T-helper 17 cell (primary cell): Measurements from ENCODE around the gene PRDM11. TPM values are rescaled to one million over a fixed set of nuclear protein-coding genes. Genes with fewer than 3 reads are reported as not detected.

Experiments
- ATAC-seq: fragments of 150-1000 bp; cut with Tn5 transposase; 2 replicates; pipeline ENCODE4 v1.10.0; 2021; ENCODE audit warnings: mild to moderate bottlenecking, moderate library complexity
- DNase-seq, 3 donors: peaks; one replicate each; pipeline versions ENCODE4 v3.0.0 to v3.0.0-alpha.2; 2020 to 2021
- H3K9me3 ChIP-seq: one replicate; pipeline ENCODE4 v1.7.0; 2013; ENCODE audit warnings: low read length, mild to moderate bottlenecking; ENCODE audit not compliant: control insufficient read depth, poor library complexity, severe bottlenecking
- H3K27ac Mint-ChIP-seq: one replicate; pipeline ENCODE4 v1.8.0; 2022; ENCODE audit warnings: mild to moderate bottlenecking, moderate library complexity, mixed read lengths
- H3K27me3 Mint-ChIP-seq: one replicate; pipeline ENCODE4 v1.8.0; 2022; ENCODE audit warnings: mixed read lengths
- H3K36me3 Mint-ChIP-seq: one replicate; pipeline ENCODE4 v1.8.0; 2022; ENCODE audit warnings: low read depth, mixed read lengths
- H3K4me1 Mint-ChIP-seq: one replicate; pipeline ENCODE4 v1.8.0; 2022; ENCODE audit warnings: mild to moderate bottlenecking, mixed read lengths
- H3K4me3 Mint-ChIP-seq: one replicate; pipeline ENCODE4 v1.8.0; 2022; ENCODE audit warnings: mild to moderate bottlenecking, moderate library complexity, mixed read lengths
- total RNA-seq, 4 donors: library from RNA in 2 of 4; stranded (reverse) in 2 of 4; gene quantifications; one replicate each; pipeline ENCODE4 v1.2.3 and lab custom pipeline; 2022 to 2026

PRDM11 gene
- total RNA-seq, 2 donors from 2014 or later: 4.6 to 6.5 TPM

- ATAC-seq: no peak
- H3K9me3 ChIP-seq: no peaks in the 10 kb centered on the region
- Mint-ChIP-seq H3K27ac (no peak overlapping the region), H3K4me3 (no peak overlapping the region), H3K4me1 (no peaks in the 10 kb centered on the region), H3K36me3 (peaks cover 2% of the 10 kb centered on the region), H3K27me3 (peaks cover 78% of the 10 kb centered on the region)
- no peak for DNase-seq
Measured at GRCh38 chr11:45252877-45253276, 106.4 kb downstream of the PRDM11 start.

GRCh38 chr11:45253640-45254039 lies 107.2 kb downstream of the PRDM11 start:
- H3K36me3 Mint-ChIP-seq: peaks cover 2% of the 10 kb centered on the region

GRCh38 chr11:45254070-45254469 lies 107.6 kb downstream of the PRDM11 start:
- no peak for ATAC-seq
- no peak for DNase-seq
- no peaks in the 10 kb centered on the region for H3K9me3 ChIP-seq
- Mint-ChIP-seq H3K27me3 (peaks cover 81% of the 10 kb centered on the region), H3K4me1 (no peaks in the 10 kb centered on the region), H3K36me3 (peaks cover 2% of the 10 kb centered on the region), H3K4me3 (no peak overlapping the region), H3K27ac (no peak overlapping the region)

More at GRCh38 chr11:45253640-45254039, 107.2 kb downstream of the PRDM11 start:
- DNase-seq (no peak), ATAC-seq (no peak)
- H3K27me3 Mint-ChIP-seq: peaks cover 81% of the 10 kb centered on the region
- H3K4me3 Mint-ChIP-seq: no peak overlapping the region
- H3K27ac Mint-ChIP-seq: no peak overlapping the region
- no peaks in the 10 kb centered on the region for H3K9me3 ChIP-seq
- H3K4me1 Mint-ChIP-seq: no peaks in the 10 kb centered on the region

GRCh38 chr11:45258982-45259530 lies 112.6 kb downstream of the PRDM11 start:
- H3K9me3 ChIP-seq: no peaks in the 10 kb centered on the region
- peaks cover 84% of the 10 kb centered on the region for H3K27me3 Mint-ChIP-seq
- DNase-seq (no peak), ATAC-seq (no peak)
- no peaks in the 10 kb centered on the region for H3K4me1 Mint-ChIP-seq
- H3K4me3 Mint-ChIP-seq: no peak overlapping the region
- H3K36me3 Mint-ChIP-seq: peaks cover 2% of the 10 kb centered on the region
- H3K27ac Mint-ChIP-seq: no peak overlapping the region

- peaks cover 2% of the 10 kb centered on the region for H3K36me3 Mint-ChIP-seq
- peaks cover 90% of the 10 kb centered on the region for H3K27me3 Mint-ChIP-seq
- no peaks in the 10 kb centered on the region for H3K9me3 ChIP-seq
- no peak overlapping the region for H3K27ac Mint-ChIP-seq
- H3K4me1 Mint-ChIP-seq: no peaks in the 10 kb centered on the region
- ATAC-seq (no peak), DNase-seq (no peak)
- H3K4me3 Mint-ChIP-seq: no peak overlapping the region
Measured at GRCh38 chr11:45259592-45259991, 113.2 kb downstream of the PRDM11 start.

GRCh38 chr11:45260071-45260470 lies 113.6 kb downstream of the PRDM11 start:
- no peaks in the 10 kb centered on the region for H3K4me1 Mint-ChIP-seq
- DNase-seq: no peak
- no peak for ATAC-seq
- H3K9me3 ChIP-seq: no peaks in the 10 kb centered on the region
- H3K4me3 Mint-ChIP-seq: no peak overlapping the region
- peaks cover 2% of the 10 kb centered on the region for H3K36me3 Mint-ChIP-seq
- peaks cover 91% of the 10 kb centered on the region for H3K27me3 Mint-ChIP-seq
- H3K27ac Mint-ChIP-seq: no peak overlapping the region

- no peak for DNase-seq
- H3K27me3 Mint-ChIP-seq: peaks cover 88% of the 10 kb centered on the region
- no peak overlapping the region for H3K27ac Mint-ChIP-seq
- no peak overlapping the region for H3K4me3 Mint-ChIP-seq
- H3K4me1 Mint-ChIP-seq: no peaks in the 10 kb centered on the region
- no peak for ATAC-seq
- no peaks in the 10 kb centered on the region for H3K36me3 Mint-ChIP-seq
- H3K9me3 ChIP-seq: no peaks in the 10 kb centered on the region
Measured at GRCh38 chr11:45262900-45263299, 116.5 kb downstream of the PRDM11 start.

GRCh38 chr11:45263773-45264172 lies 117.3 kb downstream of the PRDM11 start:
- H3K9me3 ChIP-seq: no peaks in the 10 kb centered on the region
- Mint-ChIP-seq H3K4me1 (no peaks in the 10 kb centered on the region), H3K27me3 (peaks cover 86% of the 10 kb centered on the region), H3K36me3 (no peaks in the 10 kb centered on the region), H3K27ac (no peak overlapping the region), H3K4me3 (no peak overlapping the region)
- DNase-seq (no peak), ATAC-seq (no peak)

GRCh38 chr11:45264839-45265515 lies 118.5 kb downstream of the PRDM11 start:
- DNase-seq (no peak), ATAC-seq (no peak)
- H3K4me1 Mint-ChIP-seq: no peaks in the 10 kb centered on the region
- H3K27ac Mint-ChIP-seq: no peak overlapping the region
- H3K36me3 Mint-ChIP-seq: no peaks in the 10 kb centered on the region
- peaks cover 81% of the 10 kb centered on the region for H3K27me3 Mint-ChIP-seq
- no peaks in the 10 kb centered on the region for H3K9me3 ChIP-seq
- no peak overlapping the region for H3K4me3 Mint-ChIP-seq

- H3K36me3 Mint-ChIP-seq: no peaks in the 10 kb centered on the region
- H3K9me3 ChIP-seq: no peaks in the 10 kb centered on the region
- H3K4me1 Mint-ChIP-seq: no peaks in the 10 kb centered on the region
- no peak for ATAC-seq
- H3K4me3 Mint-ChIP-seq: no peak overlapping the region
- H3K27ac Mint-ChIP-seq: no peak overlapping the region
- H3K27me3 Mint-ChIP-seq: peaks cover 80% of the 10 kb centered on the region
- DNase-seq: no peak
Measured at GRCh38 chr11:45265969-45266675, 119.7 kb downstream of the PRDM11 start.

- no peaks in the 10 kb centered on the region for H3K36me3 Mint-ChIP-seq
- H3K4me1 Mint-ChIP-seq: no peaks in the 10 kb centered on the region
- no peak for ATAC-seq
- H3K4me3 Mint-ChIP-seq: no peak overlapping the region
- H3K27ac Mint-ChIP-seq: no peak overlapping the region
- peaks cover 83% of the 10 kb centered on the region for H3K27me3 Mint-ChIP-seq
- H3K9me3 ChIP-seq: no peaks in the 10 kb centered on the region
- DNase-seq: no peak
Measured at GRCh38 chr11:45266676-45267020, 120.2 kb downstream of the PRDM11 start.

GRCh38 chr11:45267052-45267451 lies 120.6 kb downstream of the PRDM11 start:
- Mint-ChIP-seq H3K27ac (no peak overlapping the region), H3K27me3 (peaks cover 81% of the 10 kb centered on the region), H3K4me3 (no peak overlapping the region), H3K4me1 (no peaks in the 10 kb centered on the region), H3K36me3 (no peaks in the 10 kb centered on the region)
- H3K9me3 ChIP-seq: no peaks in the 10 kb centered on the region
- DNase-seq: no peak
- ATAC-seq: no peak

- H3K27ac Mint-ChIP-seq: no peak overlapping the region
- H3K27me3 Mint-ChIP-seq: peaks cover 82% of the 10 kb centered on the region
- H3K9me3 ChIP-seq: no peaks in the 10 kb centered on the region
- no peaks in the 10 kb centered on the region for H3K4me1 Mint-ChIP-seq
- ATAC-seq: no peak
- H3K36me3 Mint-ChIP-seq: no peaks in the 10 kb centered on the region
- no peak overlapping the region for H3K4me3 Mint-ChIP-seq
- DNase-seq: no peak
Measured at GRCh38 chr11:45267652-45268299, 121.3 kb downstream of the PRDM11 start.
